A673 (cell line): ENCODE data around the gene FAM168A. TPM values are rescaled to one million over a fixed set of nuclear protein-coding genes. Genes with fewer than 3 reads are reported as not detected.

Source experiments
- BruUV-seq: library from RNA; stranded (reverse); fragments of 400-500 nt; replicated peaks from 2 replicates; lab custom pipeline; 2021; lab: Mats Ljungman, UMichigan
- CTCF ChIA-PET: fragments of 300-600 bp; sonication (Branson Sonifier 250); formaldehyde crosslinking; loops from one replicate; lab custom pipeline; 2022; ENCODE audit warnings: antibody characterized with exemption; lab: Charles Lee
- POLR2A ChIA-PET: fragments of 300-600 bp; sonication (Branson Sonifier 250); formaldehyde crosslinking; loops from one replicate; lab custom pipeline; 2022; ENCODE audit warnings: antibody characterized with exemption; ENCODE audit not compliant: low non-redundant PET; lab: Charles Lee
- DNase-seq: peaks from one replicate; pipeline ENCODE4 v3.0.0-alpha.2; 2015; ENCODE audit warnings: low spot score
- H3K27ac ChIP-seq: fragments of 200-600 bp; sonication (generic); 2 replicates; pipeline ENCODE4 v1.5.1; 2016; ENCODE audit warnings: mixed run types, low read depth, mild to moderate bottlenecking, mixed read lengths, antibody characterized with exemption, low read length; ENCODE audit not compliant: poor library complexity, severe bottlenecking
- H3K27me3 ChIP-seq: fragments of 200-600 bp; sonication (generic); replicated peaks from 2 replicates; pipeline ENCODE4 v1.6.1; 2017; ENCODE audit warnings: mixed run types, low read depth, mild to moderate bottlenecking, mixed read lengths, antibody characterized with exemption, low read length; ENCODE audit not compliant: insufficient read depth, poor library complexity
- H3K36me3 ChIP-seq: fragments of 200-600 bp; sonication (generic); 2 replicates; pipeline ENCODE4 v1.6.1; 2016; ENCODE audit warnings: mixed run types, mild to moderate bottlenecking, mixed read lengths, antibody characterized with exemption, low read length; ENCODE audit not compliant: insufficient read depth, poor library complexity, severe bottlenecking
- H3K4me1 ChIP-seq: fragments of 200-600 bp; sonication (generic); 2 replicates; pipeline ENCODE4 v1.6.1; 2017; ENCODE audit warnings: mixed run types, mild to moderate bottlenecking, mixed read lengths, antibody characterized with exemption, low read length; ENCODE audit not compliant: insufficient read depth, poor library complexity, severe bottlenecking
- H3K4me3 ChIP-seq: fragments of 200-600 bp; sonication (generic); 2 replicates; pipeline ENCODE4 v1.5.1; 2016; ENCODE audit warnings: low read depth, mixed run types, mild to moderate bottlenecking, mixed read lengths, low read length; ENCODE audit not compliant: poor library complexity, severe bottlenecking
- H3K9me3 ChIP-seq: fragments of 200-600 bp; sonication (generic); 2 replicates; pipeline ENCODE4 v1.6.1; 2016; ENCODE audit warnings: mixed run types, low read depth, mild to moderate bottlenecking, mixed read lengths, antibody characterized with exemption, low read length; ENCODE audit not compliant: poor library complexity, severe bottlenecking
- EZH2 ChIP-seq: fragments of 200-600 bp; sonication (generic); IDR thresholded peaks from 2 replicates; pipeline ENCODE4 v1.6.1; 2017; ENCODE audit warnings: borderline replicate concordance, low read depth, mild to moderate bottlenecking, mixed read lengths, antibody characterized with exemption, low read length; ENCODE audit not compliant: poor library complexity, severe bottlenecking
- intact Hi-C: fragments of 100-400 bp; cut with micrococcal nuclease; formaldehyde crosslinking; loops from one replicate; pipeline ENCODE4 v1.10.0; 2022; ENCODE audit not compliant: unreplicated experiment
- total RNA-seq: library from RNA; stranded (reverse); gene quantifications from 2 replicates; pipeline ENCODE4 v1.2.3, GENCODE V29; 2021
- TF ChIP-seq, protein P1 (sequence below): fragments of 300-800, 200-600 bp; sonication (generic); conservative IDR thresholded peaks from 2 replicates; pipeline ENCODE4 v1.5.1; 2017; ENCODE audit warnings: low read depth, mild to moderate bottlenecking, antibody characterized with exemption, low read length, moderate library complexity, mixed read lengths

FAM168A gene
- total RNA-seq, 1 experiment from 2014 or later: 46.1 TPM

DNA sequence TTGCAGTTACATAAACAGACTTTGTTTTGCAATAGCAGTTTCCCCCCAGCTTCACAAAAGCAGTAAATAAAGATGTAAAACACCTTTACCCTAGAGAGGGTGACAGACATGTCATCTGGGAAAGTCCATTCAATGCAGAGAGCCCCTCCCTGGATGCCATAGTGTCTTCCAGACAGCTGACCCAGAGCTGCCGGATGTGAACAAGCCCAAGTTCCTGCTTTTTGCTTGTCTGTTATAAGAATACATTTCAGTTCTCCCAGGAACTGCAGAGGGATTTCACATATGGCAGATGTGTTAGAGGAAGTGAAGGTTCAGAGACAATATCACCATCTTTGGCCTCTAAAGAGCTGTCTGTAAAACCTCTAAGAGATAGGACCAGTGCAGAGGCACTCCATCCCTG is 172.8 kb downstream of the FAM168A start:
- BruUV-seq: no TSS peak
- Histone ChIP-seq H3K27me3 (no peaks in the 10 kb centered on the region), H3K4me3 (no peak overlapping the region), H3K9me3 (no peaks in the 10 kb centered on the region), H3K4me1 (peaks cover 5% of the 10 kb centered on the region), H3K36me3 (no peaks in the 10 kb centered on the region), H3K27ac (no peak overlapping the region)
- intact Hi-C loops: no loop called here
- DNase-seq: no peak
- no peak for TF ChIP-seq EZH2
- TF ChIP-seq, protein P1, sequence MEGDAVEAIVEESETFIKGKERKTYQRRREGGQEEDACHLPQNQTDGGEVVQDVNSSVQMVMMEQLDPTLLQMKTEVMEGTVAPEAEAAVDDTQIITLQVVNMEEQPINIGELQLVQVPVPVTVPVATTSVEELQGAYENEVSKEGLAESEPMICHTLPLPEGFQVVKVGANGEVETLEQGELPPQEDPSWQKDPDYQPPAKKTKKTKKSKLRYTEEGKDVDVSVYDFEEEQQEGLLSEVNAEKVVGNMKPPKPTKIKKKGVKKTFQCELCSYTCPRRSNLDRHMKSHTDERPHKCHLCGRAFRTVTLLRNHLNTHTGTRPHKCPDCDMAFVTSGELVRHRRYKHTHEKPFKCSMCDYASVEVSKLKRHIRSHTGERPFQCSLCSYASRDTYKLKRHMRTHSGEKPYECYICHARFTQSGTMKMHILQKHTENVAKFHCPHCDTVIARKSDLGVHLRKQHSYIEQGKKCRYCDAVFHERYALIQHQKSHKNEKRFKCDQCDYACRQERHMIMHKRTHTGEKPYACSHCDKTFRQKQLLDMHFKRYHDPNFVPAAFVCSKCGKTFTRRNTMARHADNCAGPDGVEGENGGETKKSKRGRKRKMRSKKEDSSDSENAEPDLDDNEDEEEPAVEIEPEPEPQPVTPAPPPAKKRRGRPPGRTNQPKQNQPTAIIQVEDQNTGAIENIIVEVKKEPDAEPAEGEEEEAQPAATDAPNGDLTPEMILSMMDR: no peak
- ChIA-PET CTCF (no interaction called here), POLR2A (no interaction called here)

DNA sequence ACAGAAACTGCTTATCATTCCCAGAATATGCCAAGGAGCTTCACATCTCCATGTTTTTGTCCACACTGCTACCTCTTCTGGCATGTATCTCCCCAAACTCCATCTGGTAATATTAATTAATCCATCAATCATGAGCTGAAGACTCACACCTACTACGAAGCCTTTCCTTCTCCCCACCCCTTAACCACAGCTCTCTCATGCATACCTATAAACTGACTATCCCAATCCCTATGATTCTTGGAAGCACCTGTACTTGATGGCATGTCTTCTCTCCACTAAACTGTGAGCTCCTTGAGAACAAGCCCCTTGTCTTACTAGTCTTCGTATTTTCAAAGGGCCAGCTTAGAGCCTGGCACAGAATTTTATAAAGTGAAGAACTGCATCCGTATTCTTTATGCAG is 174.4 kb downstream of the FAM168A start:
- DNase-seq: no peak
- no peaks in the 10 kb centered on the region for H3K9me3 ChIP-seq
- CTCF ChIA-PET: no interaction called here
- POLR2A ChIA-PET: no interaction called here
- H3K4me1 ChIP-seq: peaks cover 5% of the 10 kb centered on the region
- no peak overlapping the region for H3K27ac ChIP-seq
- BruUV-seq: no TSS peak
- H3K36me3 ChIP-seq: no peaks in the 10 kb centered on the region
- no peak for TF ChIP-seq EZH2
- TF ChIP-seq, protein P1: no peak
- no peak overlapping the region for H3K4me3 ChIP-seq
- H3K27me3 ChIP-seq: no peaks in the 10 kb centered on the region
- intact Hi-C loops: no loop called here

DNA sequence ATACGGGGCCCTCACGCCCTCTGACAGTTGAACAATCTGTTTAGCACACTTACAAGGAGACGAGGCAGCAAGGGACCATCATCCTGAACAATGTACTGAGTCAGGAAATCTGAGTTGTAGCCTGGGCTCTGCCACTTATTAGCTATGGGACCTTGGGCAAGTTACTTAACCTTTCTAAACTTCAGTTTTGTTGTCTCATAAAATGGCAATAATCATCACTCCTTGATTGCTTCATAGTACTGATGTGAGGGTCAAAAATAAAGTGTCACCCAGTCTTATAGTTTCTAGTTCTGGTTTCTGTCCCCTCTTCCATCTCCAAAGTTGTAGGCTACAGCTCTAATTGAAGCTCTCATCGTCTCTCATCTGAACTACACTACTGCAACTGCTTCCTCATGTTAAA is 175.0 kb downstream of the FAM168A start:
- no peaks in the 10 kb centered on the region for H3K9me3 ChIP-seq
- no peaks in the 10 kb centered on the region for H3K27me3 ChIP-seq
- no peak overlapping the region for H3K4me3 ChIP-seq
- ChIA-PET POLR2A (no interaction called here), CTCF (no interaction called here)
- no peaks in the 10 kb centered on the region for H3K36me3 ChIP-seq
- no peak for TF ChIP-seq EZH2
- TF ChIP-seq, protein P1: no peak
- H3K4me1 ChIP-seq: peaks cover 5% of the 10 kb centered on the region
- intact Hi-C loops: no loop called here
- H3K27ac ChIP-seq: no peak overlapping the region
- BruUV-seq: no TSS peak
- no peak for DNase-seq
